IPS-20b (cell line): ENCODE measurements around the gene PSMG3.
A peak's percentile ranks its signal among the peaks of the same experiment; 100 is the strongest.
"Not testable (repeated sequence)": the region's sequence is repeated elsewhere in the genome, so short reads cannot be mapped to it uniquely, and the experiment has no call there.

Experiments used
- H3K27ac ChIP-seq: one replicate; pipeline ENCODE4 v1.5.1; 2013; ENCODE audit warnings: low read length
- H3K27me3 ChIP-seq: 2 replicates; pipeline ENCODE4 v1.6.1; 2013; ENCODE audit warnings: mild to moderate bottlenecking, low read length, inconsistent platforms; ENCODE audit not compliant: insufficient read depth
- H3K36me3 ChIP-seq: 2 replicates; pipeline ENCODE4 v1.6.1; 2013; ENCODE audit warnings: low read depth, mild to moderate bottlenecking, inconsistent platforms, low read length, moderate library complexity; ENCODE audit not compliant: insufficient read depth
- H3K4me1 ChIP-seq: 2 replicates; pipeline ENCODE4 v1.6.1; 2013; ENCODE audit warnings: mild to moderate bottlenecking, control low read depth, inconsistent platforms, low read length, moderate library complexity; ENCODE audit not compliant: insufficient read depth
- H3K4me3 ChIP-seq: 2 replicates; pipeline ENCODE4 v1.5.1; 2013; ENCODE audit warnings: mild to moderate bottlenecking, low read length, inconsistent platforms
- H3K9ac ChIP-seq: 2 replicates; pipeline ENCODE4 v1.6.1; 2013; ENCODE audit warnings: low read depth, mild to moderate bottlenecking, inconsistent platforms, low read length, moderate library complexity
- H3K9me3 ChIP-seq: 2 replicates; pipeline ENCODE4 v1.6.1; 2013; ENCODE audit warnings: mild to moderate bottlenecking, low read depth, low read length, inconsistent platforms; ENCODE audit not compliant: insufficient read depth

Gene PSMG3

DNA sequence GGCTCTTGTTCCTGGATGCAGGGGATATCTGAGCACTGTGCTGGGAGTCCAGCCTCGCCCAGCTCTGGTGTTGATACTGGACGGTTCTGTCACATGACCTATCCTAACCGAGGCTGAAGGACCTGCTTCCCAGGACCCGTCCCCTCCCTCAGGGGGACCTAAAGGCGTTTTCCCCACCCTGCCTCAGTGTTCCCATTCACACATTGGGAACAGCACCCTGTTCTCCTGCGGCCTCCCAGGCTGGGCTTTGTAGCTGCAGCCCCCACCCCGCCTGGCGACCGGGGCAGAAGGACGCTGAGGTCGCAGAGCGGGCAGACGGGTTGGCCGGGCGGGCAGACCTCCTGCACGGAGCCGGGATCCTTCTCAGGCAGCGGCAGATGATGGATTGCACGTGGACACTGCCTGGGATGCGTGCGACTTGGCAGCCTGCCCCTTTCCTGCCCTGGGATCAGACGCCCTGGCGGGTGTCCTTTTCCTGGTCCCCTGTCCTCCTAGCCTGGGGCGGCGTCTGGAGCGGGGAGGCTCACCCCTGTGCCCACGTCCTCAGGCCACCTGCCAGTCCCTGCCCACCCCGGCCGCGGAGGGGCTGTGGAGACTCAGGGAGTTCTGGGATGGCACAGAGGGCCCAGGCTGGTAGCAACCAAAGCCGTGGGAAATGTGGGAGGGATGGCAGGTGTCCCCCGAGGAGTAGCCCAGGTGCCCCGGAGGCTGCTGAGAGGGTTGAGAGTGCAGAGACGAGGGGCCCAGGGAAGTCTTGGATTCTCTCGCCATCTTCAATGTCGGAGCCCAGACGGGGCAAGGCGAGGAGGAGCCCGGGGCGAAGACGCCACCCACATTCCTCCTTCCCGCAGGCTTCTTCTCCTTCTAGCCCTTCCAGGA lies 17.2 kb upstream of the PSMG3 start:
- H3K4me3 ChIP-seq, result no peak overlapping the region
- H3K9me3 ChIP-seq, result peaks cover 7% of the 10 kb centered on the region
- H3K36me3 ChIP-seq, result no peaks in the 10 kb centered on the region
- no peaks in the 10 kb centered on the region for H3K4me1 ChIP-seq
- H3K27ac ChIP-seq, result no peak overlapping the region
- H3K27me3 ChIP-seq, result no peaks in the 10 kb centered on the region
- no peak overlapping the region for H3K9ac ChIP-seq

DNA sequence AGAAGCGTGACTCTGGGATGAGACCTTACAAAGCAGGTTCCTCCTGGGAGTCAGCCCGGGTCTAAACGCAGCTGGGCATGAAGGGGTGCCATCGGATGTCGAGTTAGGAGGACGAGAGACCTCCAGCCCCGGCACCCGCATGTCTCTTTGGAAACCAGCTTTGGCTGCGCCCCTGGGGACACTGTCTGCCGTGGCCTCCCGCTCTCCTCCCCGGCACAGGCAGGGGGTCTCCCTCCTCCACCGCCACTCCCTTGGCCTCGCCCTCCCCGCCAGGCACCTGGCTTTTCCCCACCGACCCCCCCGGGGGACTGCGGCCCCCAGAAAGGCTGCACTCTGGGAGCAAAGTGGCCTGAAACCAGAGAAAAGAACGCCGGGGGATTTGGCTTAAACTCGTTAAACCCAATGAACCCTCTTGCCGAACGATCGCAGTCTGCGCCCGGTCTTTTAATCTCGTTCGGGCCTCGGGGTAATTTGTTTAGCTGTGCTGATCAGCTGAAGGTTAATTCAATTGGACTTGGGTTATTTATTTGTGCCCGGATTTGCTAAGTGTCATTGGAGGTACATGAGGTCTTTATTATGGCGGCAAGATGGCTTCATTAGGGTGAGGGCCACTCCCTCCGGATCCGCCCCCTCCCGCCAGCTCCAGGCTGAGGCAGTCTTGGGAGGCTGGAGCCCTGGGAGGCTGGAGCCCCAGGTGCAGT lies 16.4 kb upstream of the PSMG3 start:
- H3K4me1 ChIP-seq, result no peaks in the 10 kb centered on the region
- no peaks in the 10 kb centered on the region for H3K27me3 ChIP-seq
- H3K36me3 ChIP-seq, result no peaks in the 10 kb centered on the region
- H3K4me3 ChIP-seq, result no peak overlapping the region
- no peak overlapping the region for H3K9ac ChIP-seq
- H3K27ac ChIP-seq, result no peak overlapping the region
- peaks cover 7% of the 10 kb centered on the region for H3K9me3 ChIP-seq

DNA sequence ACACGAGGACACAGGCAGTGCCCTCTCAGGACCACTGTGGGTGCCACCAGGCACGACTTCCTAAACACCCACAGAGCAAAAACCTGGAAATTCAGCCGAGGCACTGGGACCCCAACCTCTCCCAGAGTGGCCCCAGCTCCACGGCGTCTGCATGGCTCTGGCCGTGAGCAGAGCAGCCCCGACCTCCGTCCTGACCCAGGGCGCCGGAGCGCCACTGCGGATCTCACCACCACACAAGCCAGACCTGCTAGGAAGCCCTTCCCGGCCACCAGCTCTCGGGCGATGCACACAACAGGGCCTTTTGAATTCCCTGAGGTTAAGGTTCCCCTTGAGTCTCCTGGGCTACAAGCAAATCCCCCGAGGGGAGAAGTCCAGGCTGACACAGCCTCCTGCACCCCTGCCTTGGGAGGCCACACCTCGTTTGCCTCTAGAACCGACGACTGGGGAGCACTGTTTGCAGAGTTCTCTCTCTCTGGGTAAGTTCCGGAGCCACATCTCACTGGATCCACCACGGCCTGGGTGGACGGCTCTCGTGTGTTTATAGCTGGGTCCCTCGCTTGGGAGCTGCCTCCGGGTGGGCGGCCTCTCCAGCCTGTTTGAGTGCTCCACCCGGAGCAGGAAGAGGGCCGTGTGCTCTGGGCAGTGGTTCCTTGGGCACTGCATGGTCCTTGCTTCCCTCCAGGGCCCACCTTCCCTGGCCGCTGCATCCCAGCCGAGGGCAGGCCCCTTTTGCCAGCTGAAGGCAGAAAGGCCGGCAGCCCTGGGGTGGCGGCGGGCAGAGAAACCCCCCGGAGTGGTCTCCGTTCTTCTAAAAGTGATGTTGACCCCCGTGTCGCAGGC lies 15.5 kb upstream of the PSMG3 start:
- no peak overlapping the region for H3K9ac ChIP-seq
- peaks cover 7% of the 10 kb centered on the region for H3K9me3 ChIP-seq
- no peaks in the 10 kb centered on the region for H3K27me3 ChIP-seq
- H3K4me1 ChIP-seq, result no peaks in the 10 kb centered on the region
- H3K27ac ChIP-seq, result no peak overlapping the region
- no peaks in the 10 kb centered on the region for H3K36me3 ChIP-seq
- no peak overlapping the region for H3K4me3 ChIP-seq

DNA sequence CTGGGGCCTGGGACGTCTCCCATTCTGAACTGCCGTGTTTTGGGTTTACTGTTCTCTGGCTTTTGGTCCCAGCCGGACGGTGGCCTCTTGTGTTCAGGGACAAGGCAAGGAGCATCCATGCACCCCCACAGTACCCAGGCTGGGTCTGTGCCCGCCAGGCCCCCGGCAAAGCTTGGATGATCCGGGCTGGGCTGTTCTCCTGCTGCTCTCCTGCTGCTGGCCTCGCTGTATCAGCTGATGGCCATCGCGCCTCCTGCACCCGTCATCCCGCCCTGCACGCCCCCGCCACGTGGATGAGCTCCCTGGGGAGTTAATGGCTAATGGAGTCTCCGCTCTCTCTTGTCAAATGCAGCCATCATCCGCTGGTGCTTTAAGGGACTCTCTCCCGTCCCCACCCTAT lies 14.9 kb upstream of the PSMG3 start:
- 0 out of 2 replicates have a peak, but pooled peaks cover 5% of the 10 kb centered on the region for H3K4me1 ChIP-seq
- no peaks in the 10 kb centered on the region for H3K27me3 ChIP-seq
- no peaks in the 10 kb centered on the region for H3K36me3 ChIP-seq
- H3K9ac ChIP-seq, result no peak overlapping the region
- no peak overlapping the region for H3K4me3 ChIP-seq
- no peak overlapping the region for H3K27ac ChIP-seq
- peaks cover 7% of the 10 kb centered on the region for H3K9me3 ChIP-seq

DNA sequence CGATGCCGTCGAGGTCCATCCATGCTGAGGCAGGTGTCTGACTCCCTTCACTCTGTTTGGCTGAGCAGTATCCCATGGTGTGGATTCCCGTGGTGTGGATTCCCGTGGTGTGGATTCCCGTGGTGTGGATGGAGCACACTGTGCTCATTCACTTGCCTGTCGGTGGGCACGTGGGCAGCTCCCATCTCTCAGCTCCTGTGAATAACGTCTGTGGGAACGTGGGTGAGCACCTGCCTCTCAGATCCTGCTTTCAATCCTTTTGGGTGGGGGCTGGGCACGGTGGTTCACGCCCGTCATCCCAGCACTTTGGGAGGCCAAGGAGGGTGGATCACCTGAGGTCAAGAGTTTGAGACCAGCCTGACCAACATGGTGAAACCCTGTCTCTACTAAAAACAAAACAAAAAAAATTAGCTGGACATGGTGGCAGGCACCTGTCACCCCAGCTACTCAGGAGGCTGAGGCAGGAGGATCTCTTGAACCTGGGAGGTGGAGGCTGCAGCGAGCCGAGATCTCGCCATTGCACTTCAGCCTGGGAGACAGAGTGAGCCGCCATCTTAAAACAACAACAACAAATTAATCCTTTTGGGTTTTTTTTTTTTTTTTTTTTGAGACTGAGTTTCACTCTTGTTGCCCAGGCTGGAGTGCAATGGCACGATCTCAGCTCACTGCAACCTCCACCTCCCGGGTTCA lies 13.6 kb upstream of the PSMG3 start:
- not testable (repeated sequence) for H3K27me3 ChIP-seq, H3K36me3 ChIP-seq, H3K27ac ChIP-seq, H3K9ac ChIP-seq, H3K4me1 ChIP-seq, H3K9me3 ChIP-seq, H3K4me3 ChIP-seq

DNA sequence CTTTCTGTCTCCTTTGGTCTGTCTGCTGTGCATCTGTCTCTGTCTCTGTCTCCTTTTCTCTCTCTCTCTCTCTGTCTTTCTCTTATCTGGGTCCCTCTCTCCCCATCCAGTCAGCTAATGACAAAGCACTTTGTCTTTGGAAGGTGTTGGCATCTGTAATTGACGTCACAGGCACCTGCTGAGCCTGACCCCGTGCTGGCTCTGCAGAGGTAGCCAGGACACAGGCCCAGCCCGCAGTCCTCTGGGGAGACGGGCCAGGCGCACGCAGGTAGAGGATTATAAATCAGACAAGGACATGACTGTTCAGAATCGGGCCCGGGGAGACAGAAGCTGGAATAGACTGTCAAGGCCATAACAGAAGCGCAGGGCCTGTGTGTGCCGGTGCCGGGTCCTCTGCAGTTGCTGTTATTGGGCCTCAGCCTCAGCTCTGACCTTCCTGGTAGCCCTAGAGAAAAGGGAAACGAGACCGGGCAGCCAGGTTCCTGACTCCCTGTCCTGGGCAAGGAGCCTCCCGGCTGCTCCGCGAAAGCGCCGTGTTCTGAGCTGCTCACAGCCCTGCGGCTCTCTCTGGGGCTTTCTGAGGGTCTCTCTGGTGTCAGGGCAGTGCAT lies 10.7 kb upstream of the PSMG3 start:
- Histone ChIP-seq H3K4me3 (no peak overlapping the region), H3K36me3 (no peaks in the 10 kb centered on the region), H3K9me3 (peaks cover 3% of the 10 kb centered on the region; the same call in 1 of the 2 replicates), H3K4me1 (peaks cover 13% of the 10 kb centered on the region; the same call in 1 of the 2 replicates), H3K9ac (no peak overlapping the region; the same call in 1 of the 2 replicates), H3K27ac (no peak overlapping the region), H3K27me3 (no peaks in the 10 kb centered on the region)

DNA sequence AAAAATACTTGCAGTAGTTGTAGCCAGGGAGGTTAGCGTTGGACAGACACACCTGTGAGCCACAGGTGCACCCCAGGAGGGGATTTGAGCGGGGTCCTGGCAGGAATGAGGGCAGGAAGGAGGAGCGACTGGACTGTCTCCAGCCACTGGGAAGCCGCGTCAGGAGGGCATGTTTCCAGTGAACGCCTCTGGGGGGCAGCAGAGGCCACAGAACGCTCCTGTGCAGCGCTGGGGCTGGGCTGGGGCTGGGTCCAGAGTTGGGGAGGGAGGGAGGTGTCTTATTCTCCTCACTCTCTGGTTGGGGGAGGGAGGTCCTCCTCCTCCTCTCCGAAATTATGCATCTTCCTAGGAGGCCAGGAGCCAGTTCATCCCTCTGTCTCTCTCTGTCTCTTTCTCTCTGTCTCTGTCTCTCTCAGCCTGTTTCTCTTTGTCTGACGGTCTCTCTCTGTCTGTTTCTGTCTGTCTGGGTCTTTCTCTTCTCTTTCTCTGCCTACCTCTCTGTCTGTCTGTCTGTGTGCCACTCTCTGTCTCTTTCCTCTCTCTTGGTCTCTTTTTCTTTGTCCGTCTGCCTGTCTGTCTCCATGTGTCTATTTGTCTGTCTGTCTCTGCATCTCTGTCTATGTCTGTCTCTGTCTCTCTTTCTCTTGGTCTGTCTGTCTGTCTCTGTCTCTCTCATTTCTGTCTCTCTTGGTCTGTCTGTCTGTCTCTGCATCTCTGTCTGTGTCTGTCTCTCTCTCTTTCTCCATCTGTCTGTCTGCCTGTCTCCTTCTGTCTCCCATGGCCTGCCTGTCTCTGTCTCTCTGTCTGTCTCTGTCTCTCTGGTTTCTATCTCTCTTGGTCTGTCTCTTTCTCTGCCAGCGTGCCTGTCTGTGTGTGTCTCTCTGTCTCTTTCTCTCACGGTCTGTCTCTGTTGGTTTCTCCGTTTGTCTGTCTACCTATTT lies 9.9 kb upstream of the PSMG3 start:
- H3K9me3 ChIP-seq, result peaks cover 3% of the 10 kb centered on the region; the same call in 1 of the 2 replicates
- no peak overlapping the region for H3K4me3 ChIP-seq
- no peaks in the 10 kb centered on the region for H3K27me3 ChIP-seq
- no peaks in the 10 kb centered on the region for H3K36me3 ChIP-seq
- peaks cover 13% of the 10 kb centered on the region; the same call in 1 of the 2 replicates for H3K4me1 ChIP-seq
- no peak overlapping the region for H3K27ac ChIP-seq
- H3K9ac ChIP-seq, result no peak overlapping the region; the same call in 1 of the 2 replicates

DNA sequence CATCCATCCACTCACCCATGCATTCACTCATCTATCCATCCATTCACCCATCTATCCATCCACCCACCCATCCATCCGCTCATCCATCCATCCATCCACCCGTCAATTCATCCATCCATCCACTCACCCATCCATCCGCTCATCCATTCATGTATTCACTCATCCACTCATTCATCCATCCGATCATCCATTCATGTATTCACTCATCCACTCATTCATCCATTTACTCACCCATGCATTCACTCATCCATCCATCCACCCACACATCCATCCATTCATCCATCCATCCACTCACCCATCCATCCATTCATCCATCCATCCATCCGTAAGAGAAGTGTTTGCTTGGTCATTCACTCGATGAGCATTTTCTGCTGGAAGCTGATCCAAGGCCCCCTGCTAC lies 8.7 kb upstream of the PSMG3 start:
- no peaks in the 10 kb centered on the region for H3K27me3 ChIP-seq
- H3K27ac ChIP-seq, result no peak overlapping the region
- no peak overlapping the region for H3K9ac ChIP-seq
- no peaks in the 10 kb centered on the region for H3K36me3 ChIP-seq
- peaks cover 13% of the 10 kb centered on the region; the same call in 1 of the 2 replicates for H3K4me1 ChIP-seq
- H3K9me3 ChIP-seq, result peaks cover 3% of the 10 kb centered on the region; the same call in 1 of the 2 replicates
- no peak overlapping the region for H3K4me3 ChIP-seq

DNA sequence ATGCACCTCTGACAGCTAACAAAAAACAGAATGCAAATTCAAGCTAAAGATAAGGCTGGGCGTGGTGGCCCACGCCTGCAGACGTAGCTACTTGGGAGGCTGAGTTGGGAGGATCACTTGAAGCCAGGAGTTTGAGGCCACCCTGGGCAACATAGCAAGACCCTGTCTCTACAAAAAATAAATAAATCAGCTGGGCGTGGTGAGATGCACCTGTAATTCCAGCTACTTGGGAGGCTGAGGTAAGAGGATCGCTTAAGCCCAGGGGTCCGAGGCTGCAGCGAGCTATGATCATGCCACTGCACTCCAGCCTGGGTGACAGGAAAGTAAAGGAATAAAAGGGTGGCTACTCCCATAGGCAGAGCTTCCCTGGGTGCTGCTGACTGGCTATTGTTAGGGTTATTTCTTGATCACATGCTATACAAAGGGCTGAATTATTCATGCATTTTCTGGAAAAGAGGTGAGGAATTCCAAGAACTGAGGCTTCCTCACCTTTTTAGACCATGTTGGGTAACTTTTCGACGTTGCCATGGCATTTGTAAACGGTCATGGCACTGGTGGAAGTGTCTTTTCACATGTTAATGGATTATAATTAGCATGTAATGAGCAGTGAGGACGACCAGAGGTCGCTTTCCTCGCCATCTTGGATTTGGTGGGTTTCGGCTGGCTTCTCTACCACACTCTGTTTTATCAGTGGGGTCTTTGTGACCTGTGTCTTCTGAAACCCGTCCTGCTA lies 6.9 kb upstream of the PSMG3 start:
- peak overlapping the region; percentile 93 for H3K27ac ChIP-seq
- H3K9me3 ChIP-seq, result peaks cover 3% of the 10 kb centered on the region; the same call in 1 of the 2 replicates
- peaks cover 13% of the 10 kb centered on the region; the same call in 1 of the 2 replicates for H3K4me1 ChIP-seq
- H3K36me3 ChIP-seq, result no peaks in the 10 kb centered on the region
- no peaks in the 10 kb centered on the region for H3K27me3 ChIP-seq
- H3K4me3 ChIP-seq, result peak overlapping the region; percentile 48; the same call in 1 of the 2 replicates
- peak overlapping the region; percentile 61; the same call in 1 of the 2 replicates for H3K9ac ChIP-seq
